Loucy (cell line): ENCODE results near the gene RBM10.

Experiments
- EZH2phosphoT487 ChIP-seq: fragments of 200-600 bp; IDR thresholded peaks from 2 replicates; pipeline ENCODE4 v1.6.1; 2018; ENCODE audit warnings: antibody characterized with exemption, mild to moderate bottlenecking, moderate library complexity, borderline replicate concordance
- TF ChIP-seq, protein P1 (sequence below): fragments of 200-600 bp; sonication (generic); conservative IDR thresholded peaks from 2 replicates; pipeline ENCODE4 v1.5.1; 2014; ENCODE audit warnings: mild to moderate bottlenecking, antibody characterized with exemption, low read length

- TF ChIP-seq, protein P1, sequence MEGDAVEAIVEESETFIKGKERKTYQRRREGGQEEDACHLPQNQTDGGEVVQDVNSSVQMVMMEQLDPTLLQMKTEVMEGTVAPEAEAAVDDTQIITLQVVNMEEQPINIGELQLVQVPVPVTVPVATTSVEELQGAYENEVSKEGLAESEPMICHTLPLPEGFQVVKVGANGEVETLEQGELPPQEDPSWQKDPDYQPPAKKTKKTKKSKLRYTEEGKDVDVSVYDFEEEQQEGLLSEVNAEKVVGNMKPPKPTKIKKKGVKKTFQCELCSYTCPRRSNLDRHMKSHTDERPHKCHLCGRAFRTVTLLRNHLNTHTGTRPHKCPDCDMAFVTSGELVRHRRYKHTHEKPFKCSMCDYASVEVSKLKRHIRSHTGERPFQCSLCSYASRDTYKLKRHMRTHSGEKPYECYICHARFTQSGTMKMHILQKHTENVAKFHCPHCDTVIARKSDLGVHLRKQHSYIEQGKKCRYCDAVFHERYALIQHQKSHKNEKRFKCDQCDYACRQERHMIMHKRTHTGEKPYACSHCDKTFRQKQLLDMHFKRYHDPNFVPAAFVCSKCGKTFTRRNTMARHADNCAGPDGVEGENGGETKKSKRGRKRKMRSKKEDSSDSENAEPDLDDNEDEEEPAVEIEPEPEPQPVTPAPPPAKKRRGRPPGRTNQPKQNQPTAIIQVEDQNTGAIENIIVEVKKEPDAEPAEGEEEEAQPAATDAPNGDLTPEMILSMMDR: no peak
- TF ChIP-seq EZH2phosphoT487: no peak
Measured at GRCh38 chrX:47235691-47236103, 90.7 kb downstream of the RBM10 start.
